ENCODE measurements around the gene DSCAM.

The DSCAM gene

GRCh38 chr21:40696246-40696645 lies 150.7 kb downstream of the DSCAM start:
- no peak for DNase-seq

DNA sequence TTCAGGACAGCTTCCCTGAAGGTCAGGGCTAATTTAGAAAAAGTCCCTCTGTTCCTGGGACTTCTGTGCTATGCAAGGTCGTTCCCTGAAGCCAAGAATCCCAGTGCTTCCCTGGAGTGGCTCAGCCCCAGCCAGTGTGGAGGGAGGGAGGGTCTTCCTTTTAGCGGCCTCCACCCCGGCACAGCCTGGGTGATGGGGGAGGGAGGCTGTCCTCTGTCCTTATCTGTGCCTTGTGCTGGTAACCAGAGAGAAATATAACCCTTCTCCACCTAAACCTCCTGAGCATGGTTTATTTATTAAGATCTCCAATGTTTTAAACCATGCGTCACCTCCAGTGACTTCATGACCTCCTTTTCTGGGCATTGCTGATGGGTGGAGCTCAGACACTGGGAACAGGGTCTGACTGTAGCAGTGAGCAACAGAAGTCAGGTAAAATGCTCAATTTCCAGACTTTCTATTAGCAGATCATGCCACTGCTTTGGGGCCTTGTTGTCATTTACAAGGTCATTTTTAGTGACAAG lies 157.1 kb downstream of the DSCAM start:
- DNase-seq = no peak

GRCh38 chr21:40689217-40689616 lies 157.7 kb downstream of the DSCAM start:
- DNase-seq = no peak

DNA sequence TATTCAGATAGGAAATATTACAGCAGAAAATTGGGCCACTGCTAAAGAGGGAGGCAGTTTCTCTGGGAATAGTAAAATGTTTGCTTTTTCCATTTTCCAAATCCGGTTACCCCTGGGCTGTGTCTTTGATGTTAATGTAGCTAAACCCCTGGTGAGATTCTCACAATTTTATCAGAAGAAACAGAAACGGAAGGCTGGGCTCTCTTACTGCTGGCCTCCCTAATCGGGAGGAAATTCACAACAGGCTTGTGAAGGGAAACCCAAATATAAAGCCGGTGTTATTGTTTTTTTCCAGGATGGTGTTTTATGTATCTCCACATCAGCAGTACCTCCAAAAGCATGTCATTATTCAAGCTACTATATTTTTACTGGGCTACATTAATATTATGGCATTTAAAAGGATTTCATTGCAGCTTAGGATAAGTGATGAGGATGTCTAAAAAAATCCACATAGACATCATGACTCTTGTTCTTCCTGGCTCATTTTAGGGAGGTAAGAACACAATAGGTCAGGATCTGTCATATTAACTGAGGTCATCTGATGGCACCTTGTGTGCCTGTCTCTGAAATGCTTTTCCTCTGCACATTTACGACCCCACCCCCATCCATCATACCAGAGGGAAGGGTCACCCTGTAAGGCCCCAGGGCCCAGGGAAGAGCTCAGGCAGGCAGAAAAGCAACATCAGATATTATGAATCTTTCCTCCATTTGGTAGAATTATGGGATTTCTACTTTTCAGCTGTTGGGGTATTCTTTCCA lies 158.7 kb downstream of the DSCAM start:
- no peak for DNase-seq

DNA sequence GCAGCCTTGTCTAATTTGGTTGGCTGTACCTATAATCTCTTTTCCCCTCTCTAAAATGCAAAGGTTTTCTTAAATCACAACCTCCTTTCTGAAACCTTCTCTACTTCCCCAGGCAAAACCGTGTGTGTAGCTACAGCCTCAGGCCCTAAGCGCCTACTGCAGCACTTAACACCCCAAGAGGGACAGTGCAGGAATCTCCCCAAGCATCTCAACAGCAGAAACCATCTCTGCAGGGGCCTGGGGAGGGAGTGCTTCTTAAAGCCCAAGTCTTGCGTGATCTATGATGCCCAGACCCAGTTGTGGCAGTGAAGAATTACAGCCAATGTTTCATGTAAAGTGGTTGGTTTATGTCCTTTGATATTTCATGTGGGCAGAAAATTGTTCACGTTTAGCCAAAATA lies 159.3 kb downstream of the DSCAM start:
- DNase-seq = no peak

GRCh38 chr21:40686526-40686925 lies 160.4 kb downstream of the DSCAM start:
- no peak for DNase-seq

- DNase-seq = no peak
Observed at GRCh38 chr21:40685141-40685540, 161.8 kb downstream of the DSCAM start.

GRCh38 chr21:40684726-40685125 lies 162.2 kb downstream of the DSCAM start:
- DNase-seq = no peak

DNA sequence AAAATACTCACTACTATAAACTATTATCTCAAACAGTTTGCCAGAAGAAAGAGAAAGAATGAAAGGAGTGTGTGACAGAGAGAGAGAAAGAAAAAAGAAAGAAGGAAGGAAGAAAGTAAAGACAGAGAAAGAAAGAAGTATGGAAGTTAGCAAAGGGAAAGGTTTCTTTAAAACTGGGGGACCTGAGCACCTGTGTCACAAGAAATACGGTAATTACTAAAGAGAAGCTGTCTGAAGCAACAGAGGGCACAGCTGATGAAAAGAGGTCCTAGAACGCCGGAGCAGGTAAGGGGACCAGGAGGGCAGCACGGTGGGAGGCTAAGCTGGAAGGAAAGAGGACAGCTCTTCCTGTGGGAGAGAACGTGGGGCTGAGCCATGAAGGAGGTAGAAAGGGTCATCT lies 163.6 kb downstream of the DSCAM start:
- DNase-seq = no peak

GRCh38 chr21:40681164-40681859 lies 165.6 kb downstream of the DSCAM start:
- DNase-seq = no peak

- DNase-seq = no peak
Observed at GRCh38 chr21:40680311-40680710, 166.6 kb downstream of the DSCAM start.

DNA sequence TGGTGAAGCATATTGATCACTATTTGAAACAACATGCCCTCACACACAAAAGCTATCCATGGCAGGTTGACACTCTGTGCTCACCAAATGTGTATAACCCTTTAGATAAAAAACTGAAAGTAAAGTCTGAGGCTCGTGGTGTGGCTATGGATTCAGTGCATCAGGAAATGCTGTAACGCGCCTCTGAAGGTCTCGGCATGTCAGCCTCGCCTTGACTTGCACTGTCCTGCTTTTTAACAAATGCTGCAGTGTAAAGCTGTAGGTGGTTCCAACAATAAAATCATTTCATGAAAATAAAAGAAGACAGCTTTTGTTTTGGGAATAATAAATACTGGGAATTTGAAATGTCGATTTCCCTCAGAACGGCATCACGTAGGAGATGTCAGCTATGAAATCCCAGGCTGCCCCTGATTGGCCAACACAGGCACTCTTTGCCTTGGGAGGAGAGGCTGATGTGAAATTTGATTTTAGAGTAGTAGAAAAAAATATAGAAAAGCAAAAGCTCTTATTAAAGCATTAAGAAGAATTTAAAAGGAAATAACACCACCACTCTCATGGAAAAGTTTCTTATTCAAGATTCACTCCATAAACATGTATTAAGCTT lies 168.2 kb downstream of the DSCAM start:
- no peak for DNase-seq

DNA sequence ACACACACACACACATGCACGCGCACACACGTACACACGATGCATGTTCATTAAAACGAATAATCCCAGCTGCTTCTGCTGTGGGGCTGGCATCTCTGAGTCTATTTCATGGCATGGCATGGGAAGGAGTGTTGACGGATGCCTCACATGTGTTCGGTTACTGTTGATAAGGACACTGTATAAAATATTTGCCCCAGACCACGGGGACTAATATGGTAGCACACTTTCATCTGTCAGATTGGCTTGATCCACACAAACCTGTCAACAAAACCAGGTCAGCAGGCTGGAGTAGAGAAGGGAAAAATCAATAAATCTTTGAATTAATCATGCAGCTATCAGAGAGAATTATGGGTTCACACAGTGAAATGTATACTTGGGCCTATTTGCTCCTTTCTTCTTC lies 171.9 kb downstream of the DSCAM start:
- DNase-seq = no peak

GRCh38 chr21:40672602-40673001 lies 174.4 kb downstream of the DSCAM start:
- no peak for DNase-seq

DNA sequence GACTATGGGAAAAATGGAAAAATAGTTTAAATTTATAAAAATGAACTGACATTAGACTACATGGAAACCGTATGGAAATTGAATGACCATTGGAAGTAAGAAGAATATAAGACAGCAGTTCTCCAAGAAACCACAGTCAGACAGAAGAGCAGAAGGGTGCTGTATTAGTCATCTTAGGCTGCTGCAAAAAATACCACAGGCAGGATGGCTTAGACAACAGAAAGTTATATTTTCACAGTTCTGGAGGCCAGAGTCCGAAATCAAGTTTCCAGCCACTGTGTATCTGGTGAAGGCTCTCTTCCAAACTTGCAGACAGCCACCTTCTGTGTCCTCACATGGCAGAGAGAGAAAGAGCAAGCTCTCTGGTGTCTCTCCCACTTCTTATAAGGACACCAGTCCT lies 175.2 kb downstream of the DSCAM start:
- DNase-seq = no peak

- no peak for DNase-seq
Observed at GRCh38 chr21:40668555-40669275, 178.2 kb downstream of the DSCAM start.

- no peak for DNase-seq
Observed at GRCh38 chr21:40667967-40668366, 179.0 kb downstream of the DSCAM start.

DNA sequence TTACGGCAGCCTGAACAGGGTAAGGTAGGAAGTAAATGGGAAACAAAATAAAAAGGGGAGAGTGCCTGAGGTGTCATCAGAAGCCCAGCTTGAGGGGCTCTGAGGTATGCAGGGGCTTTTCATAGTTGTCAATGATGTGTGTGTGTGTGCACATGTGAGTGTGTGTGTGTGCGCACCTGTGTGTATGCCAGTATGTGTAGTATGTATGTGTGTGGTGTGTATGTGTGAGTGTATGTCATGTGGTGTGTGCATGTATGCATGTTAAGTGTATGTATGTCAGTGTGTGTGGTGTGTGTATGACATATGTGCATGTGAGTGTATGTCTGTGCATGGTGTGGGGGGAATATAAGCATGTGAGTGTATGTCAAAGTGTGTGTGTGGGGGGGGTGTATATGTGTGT lies 184.1 kb downstream of the DSCAM start:
- no peak for DNase-seq

- DNase-seq = no peak
Observed at GRCh38 chr21:40660461-40660860, 186.5 kb downstream of the DSCAM start.

DNA sequence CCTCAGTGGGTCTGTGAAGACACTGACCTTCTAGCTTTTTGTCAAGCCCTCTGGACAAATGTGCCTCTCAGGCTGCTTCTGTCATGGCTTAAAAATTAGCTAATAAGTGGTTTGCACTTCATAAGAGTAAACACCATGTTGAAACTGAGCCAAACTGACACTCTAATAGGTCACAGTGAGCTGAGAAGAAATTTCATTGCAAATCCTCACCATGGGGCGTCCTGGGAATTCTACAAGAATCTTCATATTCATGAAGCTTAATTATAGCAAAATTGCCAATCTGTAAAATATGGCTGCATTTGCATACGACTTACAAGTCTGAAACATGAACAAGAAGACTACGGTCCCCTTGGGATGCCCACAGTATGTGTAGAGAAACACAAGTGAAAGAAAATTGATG lies 188.6 kb downstream of the DSCAM start:
- no peak for DNase-seq

- DNase-seq = no peak
Observed at GRCh38 chr21:40652436-40652835, 194.5 kb downstream of the DSCAM start.

GRCh38 chr21:40647706-40648105 lies 199.3 kb downstream of the DSCAM start:
- DNase-seq = no peak

GRCh38 chr21:40646651-40647050 lies 200.3 kb downstream of the DSCAM start:
- DNase-seq = no peak
